HAP-1 (cell line): ENCODE results near the gene ASB15.

ENCODE experiments used
- DNase-seq, 2 experiments: peaks; one replicate each; pipeline ENCODE4 v3.0.0-alpha.2; 2016 to 2020; ENCODE audit warnings: low spot score in 2 of 2
- H3K27me3 ChIP-seq: fragments of 250-450 bp; sonication (Bioruptor Pico); 2 replicates; pipeline ENCODE4 v1.5.1; 2020; ENCODE audit warnings: low read depth, mild to moderate bottlenecking, moderate library complexity
- H3K36me3 ChIP-seq: fragments of 250-450 bp; sonication (Bioruptor Pico); replicated peaks from 2 replicates; pipeline ENCODE4 v1.5.1; 2020; ENCODE audit warnings: mild to moderate bottlenecking
- H3K4me1 ChIP-seq: fragments of 250-450 bp; sonication (Bioruptor Pico); 2 replicates; pipeline ENCODE4 v1.5.1; 2020; ENCODE audit warnings: mild to moderate bottlenecking
- H3K4me3 ChIP-seq: fragments of 250-450 bp; sonication (Bioruptor Pico); 2 replicates; pipeline ENCODE4 v1.5.1; 2020; ENCODE audit warnings: mild to moderate bottlenecking, moderate library complexity
- H3K9me3 ChIP-seq: fragments of 250-450 bp; sonication (Bioruptor Pico); 2 replicates; pipeline ENCODE4 v1.5.1; 2020; ENCODE audit warnings: mild to moderate bottlenecking, moderate library complexity
- in situ Hi-C: fragments of 300-500 bp; cut with MboI; formaldehyde crosslinking; loops from 3 replicates; pipeline ENCODE4 v1.14.3; 2020; ENCODE audit warnings: low sequenced_read_pairs, inconsistent platforms, mixed read lengths

The ASB15 gene

GRCh38 chr7:123653162-123653561, 51.5 kb downstream of the ASB15 start:
- Histone ChIP-seq H3K9me3 (no peaks in the 10 kb centered on the region), H3K36me3 (no peaks in the 10 kb centered on the region), H3K4me1 (no peaks in the 10 kb centered on the region), H3K4me3 (no peak overlapping the region), H3K27me3 (no peaks in the 10 kb centered on the region)
- DNase-seq, result no peak
- in situ Hi-C loops, result no loop called here

GRCh38 chr7:123655614-123656013, 54.0 kb downstream of the ASB15 start, which contains the start of gene LMOD2:
TSS of gene LMOD2 (plus strand) at chr7:123655866. CDS start at chr7:123655964, 98 bp downstream.
- H3K4me1 ChIP-seq, result no peaks in the 10 kb centered on the region

GRCh38 chr7:123656544-123657303, 55.1 kb downstream of the ASB15 start:
- no peak overlapping the region for H3K4me3 ChIP-seq
- no peaks in the 10 kb centered on the region for H3K27me3 ChIP-seq
- in situ Hi-C loops, result no loop called here
- H3K36me3 ChIP-seq, result no peaks in the 10 kb centered on the region
- no peaks in the 10 kb centered on the region for H3K9me3 ChIP-seq
- no peak for DNase-seq
- no peaks in the 10 kb centered on the region for H3K4me1 ChIP-seq

More at GRCh38 chr7:123655614-123656013, 54.0 kb downstream of the ASB15 start, which contains the start of gene LMOD2:
- H3K9me3 ChIP-seq, result no peaks in the 10 kb centered on the region
- no peaks in the 10 kb centered on the region for H3K27me3 ChIP-seq
- H3K4me3 ChIP-seq, result no peak within 1 kb of the TSS
- no peak for DNase-seq
- in situ Hi-C loops, result no loop called here
- H3K36me3 ChIP-seq, result no peaks in the 10 kb centered on the region

- H3K9me3 ChIP-seq, result no peaks in the 10 kb centered on the region
- no peak overlapping the region for H3K4me3 ChIP-seq
- no peaks in the 10 kb centered on the region for H3K4me1 ChIP-seq
- in situ Hi-C loops, result no loop called here
- H3K36me3 ChIP-seq, result no peaks in the 10 kb centered on the region
- DNase-seq, result no peak
- no peaks in the 10 kb centered on the region for H3K27me3 ChIP-seq
Observed at GRCh38 chr7:123657304-123657685, 55.7 kb downstream of the ASB15 start.

GRCh38 chr7:123658023-123658422, 56.4 kb downstream of the ASB15 start:
- H3K4me3 ChIP-seq, result no peak overlapping the region
- no peaks in the 10 kb centered on the region for H3K36me3 ChIP-seq
- H3K9me3 ChIP-seq, result no peaks in the 10 kb centered on the region
- H3K27me3 ChIP-seq, result no peaks in the 10 kb centered on the region
- DNase-seq, result no peak
- in situ Hi-C loops, result no loop called here
- no peaks in the 10 kb centered on the region for H3K4me1 ChIP-seq

GRCh38 chr7:123660514-123661354, 59.1 kb downstream of the ASB15 start:
- Histone ChIP-seq H3K36me3 (no peaks in the 10 kb centered on the region), H3K4me1 (peaks cover 3% of the 10 kb centered on the region), H3K9me3 (no peaks in the 10 kb centered on the region), H3K4me3 (no peak overlapping the region), H3K27me3 (no peaks in the 10 kb centered on the region)
- DNase-seq, result no peak
- in situ Hi-C loops, result no loop called here

GRCh38 chr7:123661765-123662164, 60.1 kb downstream of the ASB15 start:
- in situ Hi-C loops, result no loop called here
- H3K36me3 ChIP-seq, result no peaks in the 10 kb centered on the region
- H3K27me3 ChIP-seq, result no peaks in the 10 kb centered on the region
- no peak overlapping the region for H3K4me3 ChIP-seq
- DNase-seq, result no peak
- H3K9me3 ChIP-seq, result no peaks in the 10 kb centered on the region
- peaks cover 3% of the 10 kb centered on the region for H3K4me1 ChIP-seq

GRCh38 chr7:123662293-123662692, 60.7 kb downstream of the ASB15 start:
- H3K36me3 ChIP-seq, result no peaks in the 10 kb centered on the region
- H3K9me3 ChIP-seq, result no peaks in the 10 kb centered on the region
- H3K4me1 ChIP-seq, result peaks cover 3% of the 10 kb centered on the region
- H3K4me3 ChIP-seq, result no peak overlapping the region
- DNase-seq, result no peak
- no peaks in the 10 kb centered on the region for H3K27me3 ChIP-seq
- in situ Hi-C loops, result no loop called here

GRCh38 chr7:123662755-123663154, 61.1 kb downstream of the ASB15 start:
- Histone ChIP-seq H3K27me3 (no peaks in the 10 kb centered on the region), H3K4me1 (peaks cover 3% of the 10 kb centered on the region), H3K9me3 (no peaks in the 10 kb centered on the region), H3K4me3 (no peak overlapping the region), H3K36me3 (no peaks in the 10 kb centered on the region)
- in situ Hi-C loops, result no loop called here
- no peak for DNase-seq

- no peak overlapping the region for H3K4me3 ChIP-seq
- peaks cover 3% of the 10 kb centered on the region for H3K4me1 ChIP-seq
- H3K9me3 ChIP-seq, result no peaks in the 10 kb centered on the region
- H3K27me3 ChIP-seq, result no peaks in the 10 kb centered on the region
- in situ Hi-C loops, result no loop called here
- no peaks in the 10 kb centered on the region for H3K36me3 ChIP-seq
- DNase-seq, result no peak
Observed at GRCh38 chr7:123663200-123663599, 61.6 kb downstream of the ASB15 start.

GRCh38 chr7:123665157-123665556, 63.5 kb downstream of the ASB15 start:
- in situ Hi-C loops, result no loop called here
- Histone ChIP-seq H3K36me3 (no peaks in the 10 kb centered on the region), H3K4me3 (no peak overlapping the region), H3K4me1 (peaks cover 3% of the 10 kb centered on the region), H3K9me3 (no peaks in the 10 kb centered on the region), H3K27me3 (no peaks in the 10 kb centered on the region)
- DNase-seq, result peak; percentile 30 to 65

GRCh38 chr7:123665896-123666295, 64.3 kb downstream of the ASB15 start:
- H3K9me3 ChIP-seq, result no peaks in the 10 kb centered on the region
- no peak overlapping the region for H3K4me3 ChIP-seq
- in situ Hi-C loops, result no loop called here
- peaks cover 3% of the 10 kb centered on the region for H3K4me1 ChIP-seq
- H3K27me3 ChIP-seq, result no peaks in the 10 kb centered on the region
- DNase-seq, result no peak
- no peaks in the 10 kb centered on the region for H3K36me3 ChIP-seq

- no peaks in the 10 kb centered on the region for H3K36me3 ChIP-seq
- peaks cover 3% of the 10 kb centered on the region for H3K4me1 ChIP-seq
- in situ Hi-C loops, result no loop called here
- H3K9me3 ChIP-seq, result no peaks in the 10 kb centered on the region
- DNase-seq, result no peak
- H3K27me3 ChIP-seq, result no peaks in the 10 kb centered on the region
- H3K4me3 ChIP-seq, result no peak overlapping the region
Observed at GRCh38 chr7:123666492-123666891, 64.9 kb downstream of the ASB15 start.

- DNase-seq, result no peak
- in situ Hi-C loops, result no loop called here
- Histone ChIP-seq H3K4me3 (no peak overlapping the region), H3K36me3 (no peaks in the 10 kb centered on the region), H3K4me1 (peaks cover 3% of the 10 kb centered on the region), H3K9me3 (no peaks in the 10 kb centered on the region), H3K27me3 (no peaks in the 10 kb centered on the region)
Observed at GRCh38 chr7:123669485-123669884, 67.9 kb downstream of the ASB15 start.
